Ovary (tissue), 3 donors: ENCODE data around the gene SLC6A18.
"Not testable (repeated sequence)": the region's sequence is repeated elsewhere in the genome, so short reads cannot be mapped to it uniquely, and the experiment has no call there.

ENCODE experiments used
- CTCF ChIP-seq, 3 donors: fragments of 450-650 bp in 2 of 3; fragments of 200-600 bp in 1 of 3; IDR thresholded peaks; one replicate each; pipeline versions ENCODE4 v1.5.1 to v1.8.0; 2016 to 2022; ENCODE audit warnings: antibody characterized with exemption in 3 of 3, mild to moderate bottlenecking in 1 of 3
- EP300 ChIP-seq: sonication (generic); formaldehyde crosslinking; IDR thresholded peaks from one replicate; pipeline ENCODE4 v1.6.1; 2017; ENCODE audit warnings: antibody characterized with exemption
- POLR2A ChIP-seq: fragments of 450-650 bp; IDR thresholded peaks from one replicate; pipeline ENCODE4 v1.6.1; 2017; ENCODE audit warnings: antibody characterized with exemption, mild to moderate bottlenecking, moderate library complexity
- donor health status: DM: no; HTN: no; CAD: no.

- TF ChIP-seq CTCF (IDR thresholded peaks at IDR 0.05); POLR2A; EP300: not testable (repeated sequence)
These were observed 59.3 kb downstream of the SLC6A18 start for GRCh38 chr5:1284336-1284970.
